Measurements from ENCODE around the gene TRIM17.
A peak's percentile ranks its signal among the peaks of the same experiment; 100 is the strongest.

Gene TRIM17

GRCh38 chr1:228456252-228457016 is 39.8 kb upstream of the TRIM17 start:
- peaks cover 54% of the 10 kb centered on the region for H3K4me1 Mint-ChIP-seq
- peaks cover 16% of the 10 kb centered on the region for H3K36me3 Mint-ChIP-seq
- H3K27me3 Mint-ChIP-seq = peaks cover 9% of the 10 kb centered on the region
- peak overlapping the region; percentile 99 for H3K27ac Mint-ChIP-seq
- CTCF ChIA-PET = interaction anchor here (0.8 to 3.5 kb wide), 4 partner anchors 19 to 288 kb away, joined by 3 to 15 read pairs (median 6); no protein-coding TSS in a partner anchor
- no peaks in the 10 kb centered on the region for H3K9me3 Mint-ChIP-seq
- H3K4me3 Mint-ChIP-seq = peak overlapping the region; percentile 89
- DNase-seq = no peak

GRCh38 chr1:228455715-228456114 is 39.1 kb upstream of the TRIM17 start:
- no peaks in the 10 kb centered on the region for H3K9me3 Mint-ChIP-seq
- peaks cover 10% of the 10 kb centered on the region for H3K36me3 Mint-ChIP-seq
- H3K27me3 Mint-ChIP-seq = peaks cover 9% of the 10 kb centered on the region
- H3K4me1 Mint-ChIP-seq = peaks cover 47% of the 10 kb centered on the region
- CTCF ChIA-PET = interaction anchor here (0.6 to 3.5 kb wide), 5 partner anchors 9 to 456 kb away, joined by 3 to 15 read pairs (median 3); no protein-coding TSS in a partner anchor
- peak overlapping the region; percentile 54 for H3K4me3 Mint-ChIP-seq
- DNase-seq = no peak
- peak overlapping the region; percentile 68 for H3K27ac Mint-ChIP-seq

GRCh38 chr1:228454238-228454637 is 37.6 kb upstream of the TRIM17 start:
- CTCF ChIA-PET = no interaction called here
- Mint-ChIP-seq H3K9me3 (no peaks in the 10 kb centered on the region), H3K27ac (no peak overlapping the region), H3K4me1 (peaks cover 37% of the 10 kb centered on the region), H3K4me3 (no peak overlapping the region), H3K36me3 (peaks cover 8% of the 10 kb centered on the region), H3K27me3 (peaks cover 13% of the 10 kb centered on the region)
- no peak for DNase-seq

GRCh38 chr1:228453614-228454013 is 37.0 kb upstream of the TRIM17 start:
- peaks cover 35% of the 10 kb centered on the region for H3K4me1 Mint-ChIP-seq
- H3K36me3 Mint-ChIP-seq = peaks cover 7% of the 10 kb centered on the region
- CTCF ChIA-PET = interaction anchor here (1.2 kb wide), 1 partner anchor 49 kb away, joined by 4 read pairs; no protein-coding TSS in a partner anchor
- H3K27ac Mint-ChIP-seq = no peak overlapping the region
- DNase-seq = no peak
- H3K27me3 Mint-ChIP-seq = peaks cover 13% of the 10 kb centered on the region
- H3K9me3 Mint-ChIP-seq = no peaks in the 10 kb centered on the region
- no peak overlapping the region for H3K4me3 Mint-ChIP-seq

GRCh38 chr1:228453022-228453560 is 36.4 kb upstream of the TRIM17 start:
- peak overlapping the region; percentile 2 for H3K27ac Mint-ChIP-seq
- no peaks in the 10 kb centered on the region for H3K9me3 Mint-ChIP-seq
- no peak overlapping the region for H3K4me3 Mint-ChIP-seq

GRCh38 chr1:228452194-228453021 is 35.7 kb upstream of the TRIM17 start:
- H3K4me1 Mint-ChIP-seq = peaks cover 35% of the 10 kb centered on the region
- no peak overlapping the region for H3K27ac Mint-ChIP-seq
- no peak overlapping the region for H3K4me3 Mint-ChIP-seq
- H3K27me3 Mint-ChIP-seq = peaks cover 5% of the 10 kb centered on the region
- H3K36me3 Mint-ChIP-seq = peaks cover 6% of the 10 kb centered on the region
- CTCF ChIA-PET = interaction anchor here (0.9 to 1.2 kb wide), 2 partner anchors 12 to 48 kb away, joined by 3 to 4 read pairs; no protein-coding TSS in a partner anchor
- H3K9me3 Mint-ChIP-seq = no peaks in the 10 kb centered on the region
- DNase-seq = no peak

More at GRCh38 chr1:228453022-228453560, 36.4 kb upstream of the TRIM17 start:
- Mint-ChIP-seq H3K4me1 (peaks cover 35% of the 10 kb centered on the region), H3K36me3 (peaks cover 6% of the 10 kb centered on the region), H3K27me3 (peaks cover 7% of the 10 kb centered on the region)
- no peak for DNase-seq
- CTCF ChIA-PET = interaction anchor here (1.2 kb wide), 1 partner anchor 49 kb away, joined by 4 read pairs; no protein-coding TSS in a partner anchor

- Mint-ChIP-seq H3K9me3 (no peaks in the 10 kb centered on the region), H3K27ac (no peak overlapping the region), H3K4me3 (no peak overlapping the region), H3K4me1 (peaks cover 30% of the 10 kb centered on the region), H3K36me3 (peaks cover 6% of the 10 kb centered on the region), H3K27me3 (peaks cover 28% of the 10 kb centered on the region)
- CTCF ChIA-PET = no interaction called here
- DNase-seq = no peak
Observed at GRCh38 chr1:228450200-228450599, 33.5 kb upstream of the TRIM17 start.

GRCh38 chr1:228448372-228448771 is 31.7 kb upstream of the TRIM17 start:
- H3K9me3 Mint-ChIP-seq = no peaks in the 10 kb centered on the region

GRCh38 chr1:228446852-228447251 is 30.2 kb upstream of the TRIM17 start:
- Mint-ChIP-seq H3K4me1 (peaks cover 13% of the 10 kb centered on the region), H3K9me3 (no peaks in the 10 kb centered on the region), H3K27me3 (peaks cover 51% of the 10 kb centered on the region), H3K36me3 (no peaks in the 10 kb centered on the region), H3K4me3 (no peak overlapping the region), H3K27ac (no peak overlapping the region)
- CTCF ChIA-PET = no interaction called here
- DNase-seq = no peak

More at GRCh38 chr1:228448372-228448771, 31.7 kb upstream of the TRIM17 start:
- no peak overlapping the region for H3K27ac Mint-ChIP-seq
- peaks cover 39% of the 10 kb centered on the region for H3K27me3 Mint-ChIP-seq
- CTCF ChIA-PET = interaction anchor here (1.2 kb wide), 1 partner anchor 15 kb away, joined by 3 read pairs; no protein-coding TSS in a partner anchor
- no peak for DNase-seq
- peaks cover 17% of the 10 kb centered on the region for H3K4me1 Mint-ChIP-seq
- H3K36me3 Mint-ChIP-seq = no peaks in the 10 kb centered on the region
- H3K4me3 Mint-ChIP-seq = no peak overlapping the region

GRCh38 chr1:228445843-228446650 is 29.4 kb upstream of the TRIM17 start:
- peaks cover 59% of the 10 kb centered on the region for H3K27me3 Mint-ChIP-seq
- no peak overlapping the region for H3K27ac Mint-ChIP-seq
- no peaks in the 10 kb centered on the region for H3K9me3 Mint-ChIP-seq
- peaks cover 13% of the 10 kb centered on the region for H3K4me1 Mint-ChIP-seq
- CTCF ChIA-PET = no interaction called here
- no peaks in the 10 kb centered on the region for H3K36me3 Mint-ChIP-seq
- peak; percentile 67 for DNase-seq
- H3K4me3 Mint-ChIP-seq = peak overlapping the region; percentile 74

GRCh38 chr1:228445490-228445842 is 28.8 kb upstream of the TRIM17 start:
- Mint-ChIP-seq H3K4me3 (peak overlapping the region; percentile 74), H3K27ac (no peak overlapping the region), H3K27me3 (peaks cover 64% of the 10 kb centered on the region), H3K4me1 (peaks cover 13% of the 10 kb centered on the region), H3K36me3 (no peaks in the 10 kb centered on the region), H3K9me3 (no peaks in the 10 kb centered on the region)
- DNase-seq = no peak
- CTCF ChIA-PET = no interaction called here

- Mint-ChIP-seq H3K27ac (no peak overlapping the region), H3K4me1 (peaks cover 23% of the 10 kb centered on the region), H3K36me3 (no peaks in the 10 kb centered on the region), H3K4me3 (no peak overlapping the region), H3K9me3 (no peaks in the 10 kb centered on the region), H3K27me3 (peaks cover 79% of the 10 kb centered on the region)
- CTCF ChIA-PET = no interaction called here
- DNase-seq = no peak
Observed at GRCh38 chr1:228443395-228443794, 26.7 kb upstream of the TRIM17 start.

GRCh38 chr1:228440761-228441500 is 24.3 kb upstream of the TRIM17 start:
- Mint-ChIP-seq H3K4me3 (no peak overlapping the region), H3K4me1 (peaks cover 23% of the 10 kb centered on the region), H3K27me3 (peaks cover 81% of the 10 kb centered on the region), H3K27ac (no peak overlapping the region), H3K9me3 (no peaks in the 10 kb centered on the region), H3K36me3 (no peaks in the 10 kb centered on the region)
- CTCF ChIA-PET = interaction anchor here (1.3 kb wide), 1 partner anchor 11 kb away, joined by 3 read pairs; no protein-coding TSS in a partner anchor
- no peak for DNase-seq

All from activated naive CD4-positive, alpha-beta T cell treated with anti-CD3 and anti-CD28 coated beads, Interleukin-2, amount 10 ng/mL, durations not matched to agents 7 days and 5 days (primary cell).